Fibroblast of lung (primary cell): ENCODE measurements around the gene NINJ2. TPM values are rescaled to one million over a fixed set of nuclear protein-coding genes. Genes with fewer than 3 reads are reported as not detected.

ENCODE experiments used
- DNase-seq, 2 donors: peaks; one replicate each; pipeline versions ENCODE4 v3.0.0 to v3.0.0-alpha.2; 2010; ENCODE audit warnings: low read depth in 2 of 2
- H2AFZ ChIP-seq: 2 replicates; pipeline ENCODE4 v1.5.1; 2012; ENCODE audit warnings: low read length, control low read depth, inconsistent platforms
- H3K27ac ChIP-seq: 2 replicates; pipeline ENCODE4 v1.5.1; 2011; ENCODE audit warnings: low read length, control low read depth; ENCODE audit not compliant: insufficient read depth
- H3K27me3 ChIP-seq: 2 replicates; pipeline ENCODE4 v1.5.1; 2011; ENCODE audit warnings: mild to moderate bottlenecking, low read length; ENCODE audit not compliant: control insufficient read depth, insufficient read depth
- H3K36me3 ChIP-seq: 2 replicates; pipeline ENCODE4 v1.5.1; 2011; ENCODE audit warnings: low read length; ENCODE audit not compliant: control insufficient read depth, insufficient read depth
- H3K4me1 ChIP-seq: 2 replicates; pipeline ENCODE4 v1.5.1; 2011; ENCODE audit warnings: low read length; ENCODE audit not compliant: control insufficient read depth, insufficient read depth; ENCODE audit errors: extremely low read depth
- H3K4me2 ChIP-seq: 2 replicates; pipeline ENCODE4 v1.5.1; 2011; ENCODE audit warnings: low read length, control low read depth; ENCODE audit not compliant: insufficient read depth; ENCODE audit errors: extremely low read depth
- H3K4me3 ChIP-seq, 4 experiments: fragments of 200-600 bp in 1 of 4; sonication (generic) in 1 of 4; replicated peaks in 1 of 4; 2 replicates each; pipeline ENCODE4 v1.5.1; 2011 to 2016; ENCODE audit warnings: low read length in 4 of 4, low read depth in 3 of 4, mild to moderate bottlenecking in 3 of 4, control low read depth in 2 of 4, inconsistent platforms in 1 of 4, mixed read lengths in 1 of 4; ENCODE audit not compliant: insufficient read depth in 1 of 4; ENCODE audit errors: control extremely low read depth in 1 of 4
- H3K79me2 ChIP-seq: 2 replicates; pipeline ENCODE4 v1.5.1; 2012; ENCODE audit warnings: mild to moderate bottlenecking, low read length, inconsistent platforms; ENCODE audit not compliant: control insufficient read depth, insufficient read depth
- H3K9ac ChIP-seq: 2 replicates; pipeline ENCODE4 v1.5.1; 2011; ENCODE audit warnings: mild to moderate bottlenecking, low read length, control low read depth; ENCODE audit not compliant: insufficient read depth
- H3K9me3 ChIP-seq: 2 replicates; pipeline ENCODE4 v1.5.1; 2012; ENCODE audit warnings: low read depth, low read length; ENCODE audit not compliant: control insufficient read depth, insufficient read depth
- H4K20me1 ChIP-seq: 2 replicates; pipeline ENCODE4 v1.5.1; 2011; ENCODE audit warnings: low read length; ENCODE audit not compliant: control insufficient read depth, insufficient read depth; ENCODE audit errors: extremely low read depth
- EZH2 ChIP-seq: IDR thresholded peaks from 2 replicates; pipeline ENCODE4 v1.5.1; 2012; ENCODE audit warnings: low read length, control low read depth, mild to moderate bottlenecking; ENCODE audit errors: missing control alignments
- polyA plus RNA-seq, 2 donors: library from polyadenylated mRNA; depleted of rRNA in 1 of 2; stranded (reverse) in 1 of 2; unstranded in 1 of 2; fragments of >200 nt; gene quantifications; 2 replicates each; pipeline ENCODE4 v1.2.1, GENCODE V29; 2011 to 2012; ENCODE audit warnings: missing spikeins in 1 of 2
- total RNA-seq: library from RNA; depleted of rRNA; stranded (reverse); fragments of >200 nt; gene quantifications from 2 replicates; pipeline ENCODE4 v1.2.1, GENCODE V29; 2014
- TF ChIP-seq, protein P1 (sequence below), 2 donors: IDR thresholded peaks in 1 of 2; conservative IDR thresholded peaks in 1 of 2; 1 replicate in 1 of 2; 2 replicates in 1 of 2; pipeline ENCODE4 v1.5.1; 2011 to 2012; ENCODE audit warnings: low read length in 2 of 2, control low read depth in 1 of 2, inconsistent platforms in 1 of 2, low read depth in 1 of 2, mild to moderate bottlenecking in 1 of 2

The NINJ2 gene
- total and polyA plus RNA-seq, 2 donors (not counting 1 experiment from before 2014, with no cell fraction given): 0.35 to 0.66 TPM

DNA sequence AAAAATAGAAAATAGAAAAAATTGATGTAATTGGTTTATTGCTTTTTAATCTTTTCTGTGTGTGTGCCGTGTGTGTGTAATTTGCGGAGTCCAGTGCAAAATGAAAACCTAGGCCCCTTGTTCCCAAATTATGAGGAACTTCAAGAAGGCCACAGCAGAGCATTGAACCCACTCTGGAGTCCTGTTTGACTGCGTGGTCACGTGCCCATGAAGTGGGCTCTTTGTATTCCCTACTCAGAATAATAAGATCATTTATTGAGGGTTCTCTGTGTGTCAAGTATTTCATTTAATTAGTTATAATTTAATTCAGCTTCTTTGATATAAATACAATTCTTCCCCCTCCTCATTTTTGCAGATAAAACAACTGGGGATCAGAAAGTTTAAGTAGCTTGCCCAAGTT, 12.3 kb upstream of the NINJ2 start:
- Histone ChIP-seq H3K27me3 (no peaks in the 10 kb centered on the region), H3K4me3 (no peak overlapping the region), H3K4me1 (no peaks in the 10 kb centered on the region), H3K4me2 (no peak overlapping the region), H3K27ac (no peak overlapping the region), H3K79me2 (no peaks in the 10 kb centered on the region), H3K9me3 (no peaks in the 10 kb centered on the region), H3K36me3 (no peaks in the 10 kb centered on the region), H3K9ac (no peak overlapping the region), H4K20me1 (no peaks in the 10 kb centered on the region), H2AFZ (no peak overlapping the region)
- TF ChIP-seq EZH2: no peak
- TF ChIP-seq, protein P1, sequence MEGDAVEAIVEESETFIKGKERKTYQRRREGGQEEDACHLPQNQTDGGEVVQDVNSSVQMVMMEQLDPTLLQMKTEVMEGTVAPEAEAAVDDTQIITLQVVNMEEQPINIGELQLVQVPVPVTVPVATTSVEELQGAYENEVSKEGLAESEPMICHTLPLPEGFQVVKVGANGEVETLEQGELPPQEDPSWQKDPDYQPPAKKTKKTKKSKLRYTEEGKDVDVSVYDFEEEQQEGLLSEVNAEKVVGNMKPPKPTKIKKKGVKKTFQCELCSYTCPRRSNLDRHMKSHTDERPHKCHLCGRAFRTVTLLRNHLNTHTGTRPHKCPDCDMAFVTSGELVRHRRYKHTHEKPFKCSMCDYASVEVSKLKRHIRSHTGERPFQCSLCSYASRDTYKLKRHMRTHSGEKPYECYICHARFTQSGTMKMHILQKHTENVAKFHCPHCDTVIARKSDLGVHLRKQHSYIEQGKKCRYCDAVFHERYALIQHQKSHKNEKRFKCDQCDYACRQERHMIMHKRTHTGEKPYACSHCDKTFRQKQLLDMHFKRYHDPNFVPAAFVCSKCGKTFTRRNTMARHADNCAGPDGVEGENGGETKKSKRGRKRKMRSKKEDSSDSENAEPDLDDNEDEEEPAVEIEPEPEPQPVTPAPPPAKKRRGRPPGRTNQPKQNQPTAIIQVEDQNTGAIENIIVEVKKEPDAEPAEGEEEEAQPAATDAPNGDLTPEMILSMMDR (conservative IDR thresholded peaks at IDR 0.05 in 1 of 2, IDR thresholded peaks at IDR 0.05 in 1 of 2; ENCODE audit: low read depth in 1 of 2, low read length in 2 of 2): no peak
- DNase-seq: no peak

DNA sequence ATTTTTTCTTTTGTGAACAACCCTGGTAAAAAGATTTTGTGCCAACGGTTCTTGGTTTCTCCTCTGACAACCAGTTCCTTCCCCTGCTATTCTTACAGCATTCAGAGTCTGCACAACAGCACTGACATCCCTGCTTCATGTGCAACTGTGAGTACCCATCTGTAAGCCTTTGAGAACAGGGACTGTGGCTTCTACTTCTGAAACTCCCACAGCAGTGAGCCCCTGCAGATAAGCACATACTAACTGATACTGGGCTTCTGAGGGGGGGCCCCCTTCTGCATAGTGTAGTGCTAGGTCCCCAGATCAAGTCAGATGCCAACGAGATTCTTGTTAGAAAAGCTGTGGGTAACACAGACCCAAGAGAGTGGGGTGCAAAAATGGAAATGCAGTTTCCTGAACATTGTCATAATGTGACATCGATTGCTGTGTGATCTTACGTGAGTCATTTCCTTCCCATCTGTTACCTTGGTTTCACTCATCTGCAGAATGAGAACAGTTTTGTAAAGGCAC, 11.1 kb upstream of the NINJ2 start:
- DNase-seq: no peak
- Histone ChIP-seq H4K20me1 (no peaks in the 10 kb centered on the region), H3K4me3 (no peak overlapping the region), H3K9ac (no peak overlapping the region), H2AFZ (no peak overlapping the region), H3K9me3 (no peaks in the 10 kb centered on the region), H3K27ac (no peak overlapping the region), H3K27me3 (no peaks in the 10 kb centered on the region), H3K79me2 (no peaks in the 10 kb centered on the region), H3K4me2 (no peak overlapping the region), H3K36me3 (no peaks in the 10 kb centered on the region), H3K4me1 (no peaks in the 10 kb centered on the region)
- TF ChIP-seq, protein P1 (conservative IDR thresholded peaks at IDR 0.05 in 1 of 2, IDR thresholded peaks at IDR 0.05 in 1 of 2; ENCODE audit: low read depth in 1 of 2, low read length in 2 of 2): no peak
- no peak for TF ChIP-seq EZH2

DNA sequence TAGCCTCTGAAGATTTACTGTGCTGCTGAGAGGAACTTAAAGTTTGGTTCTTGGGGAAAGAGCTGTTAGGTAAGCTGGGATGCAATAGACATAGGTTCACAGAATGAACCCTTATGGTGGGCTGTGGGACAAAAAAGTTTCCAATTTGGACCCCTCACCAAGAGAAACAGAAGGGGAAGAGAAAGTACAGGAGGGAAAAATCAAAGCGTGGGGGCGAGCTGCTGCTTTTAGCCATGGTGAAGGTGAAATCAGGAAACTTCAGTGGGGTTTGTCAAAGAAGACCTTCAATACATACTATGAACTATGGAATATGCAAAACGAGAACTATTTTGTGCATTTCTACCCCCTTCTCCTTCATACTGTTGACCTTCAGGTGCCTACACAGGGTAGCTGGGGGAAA, 10.6 kb upstream of the NINJ2 start:
- H3K27ac ChIP-seq: no peak overlapping the region
- H3K4me2 ChIP-seq: no peak overlapping the region
- TF ChIP-seq EZH2: no peak
- TF ChIP-seq, protein P1 (conservative IDR thresholded peaks at IDR 0.05 in 1 of 2, IDR thresholded peaks at IDR 0.05 in 1 of 2; ENCODE audit: low read depth in 1 of 2, low read length in 2 of 2): no peak
- DNase-seq: no peak
- H3K4me1 ChIP-seq: no peaks in the 10 kb centered on the region
- H2AFZ ChIP-seq: no peak overlapping the region
- no peaks in the 10 kb centered on the region for H3K27me3 ChIP-seq
- H4K20me1 ChIP-seq: no peaks in the 10 kb centered on the region
- no peak overlapping the region for H3K4me3 ChIP-seq
- no peaks in the 10 kb centered on the region for H3K36me3 ChIP-seq
- H3K79me2 ChIP-seq: no peaks in the 10 kb centered on the region
- no peak overlapping the region for H3K9ac ChIP-seq
- no peaks in the 10 kb centered on the region for H3K9me3 ChIP-seq
